Tibial nerve (tissue), 4 donors: ENCODE results near the gene HEXD. TPM values are rescaled to one million over a fixed set of nuclear protein-coding genes. Genes with fewer than 3 reads are reported as not detected.
"Not testable (repeated sequence)": the region's sequence is repeated elsewhere in the genome, so short reads cannot be mapped to it uniquely, and the experiment has no call there.

ENCODE experiments used
- DNase-seq, 2 donors: peaks; one replicate each; pipeline ENCODE4 v3.0.0-alpha.2; 2019; ENCODE audit warnings: low spot score in 2 of 2
- H3K27ac ChIP-seq, 4 donors: fragments of 200-600 bp; sonication (generic) in 3 of 4; one replicate each; pipeline ENCODE4 v1.5.1; 2017 to 2019; ENCODE audit warnings: mild to moderate bottlenecking in 1 of 4
- H3K27me3 ChIP-seq, 2 donors: fragments of 200-600 bp; sonication (generic) in 1 of 2; one replicate each; pipeline versions ENCODE4 v1.5.1 to v1.6.0; 2017 to 2019
- H3K36me3 ChIP-seq, 3 donors: fragments of 200-600 bp; sonication (generic); one replicate each; pipeline ENCODE4 v1.5.1; 2018 to 2019
- H3K4me1 ChIP-seq, 4 donors: fragments of 200-600 bp; sonication (generic) in 3 of 4; one replicate each; pipeline ENCODE4 v1.5.1; 2017 to 2019
- H3K4me3 ChIP-seq, 4 donors: fragments of 200-600 bp; sonication (generic) in 3 of 4; one replicate each; pipeline ENCODE4 v1.5.1; 2017 to 2019; ENCODE audit warnings: mild to moderate bottlenecking in 1 of 4, moderate library complexity in 1 of 4
- H3K9me3 ChIP-seq, 4 donors: fragments of 200-600 bp; sonication (generic) in 3 of 4; one replicate each; pipeline ENCODE4 v1.5.1; 2017 to 2019
- EP300 ChIP-seq, 2 donors: sonication (generic); formaldehyde crosslinking; IDR thresholded peaks; one replicate each; pipeline ENCODE4 v1.6.1; 2017; ENCODE audit warnings: antibody characterized with exemption in 2 of 2, mild to moderate bottlenecking in 1 of 2
- POLR2A ChIP-seq, 2 donors: fragments of 450-650 bp; IDR thresholded peaks; one replicate each; pipeline ENCODE4 v1.6.1; 2017; ENCODE audit warnings: antibody characterized with exemption in 2 of 2, mild to moderate bottlenecking in 2 of 2, moderate library complexity in 2 of 2
- WGBS, 2 donors: methylation state at CpG; one replicate each; pipeline ENCODE4 v1.1.5; 2018; 5-methylcytosine and 5-hydroxymethylcytosine counted together
- total RNA-seq, 4 donors: library from RNA; depleted of rRNA; stranded (reverse); fragments of >200 nt; gene quantifications; one replicate each; pipeline ENCODE4 v1.1.0, GENCODE V29; 2016
- TF ChIP-seq, protein P1 (sequence below), 5 experiments: fragments of 200-600 bp in 3 of 5; fragments of 450-650 bp in 2 of 5; sonication (generic) in 3 of 5; IDR thresholded peaks; one replicate each; pipeline ENCODE4 v1.5.1; 2016 to 2019; ENCODE audit warnings: antibody characterized with exemption in 5 of 5, mild to moderate bottlenecking in 3 of 5, moderate library complexity in 2 of 5

Gene HEXD
- total RNA-seq, 4 donors from 2014 or later = 65.6 to 143 (median 95.1) TPM

DNA sequence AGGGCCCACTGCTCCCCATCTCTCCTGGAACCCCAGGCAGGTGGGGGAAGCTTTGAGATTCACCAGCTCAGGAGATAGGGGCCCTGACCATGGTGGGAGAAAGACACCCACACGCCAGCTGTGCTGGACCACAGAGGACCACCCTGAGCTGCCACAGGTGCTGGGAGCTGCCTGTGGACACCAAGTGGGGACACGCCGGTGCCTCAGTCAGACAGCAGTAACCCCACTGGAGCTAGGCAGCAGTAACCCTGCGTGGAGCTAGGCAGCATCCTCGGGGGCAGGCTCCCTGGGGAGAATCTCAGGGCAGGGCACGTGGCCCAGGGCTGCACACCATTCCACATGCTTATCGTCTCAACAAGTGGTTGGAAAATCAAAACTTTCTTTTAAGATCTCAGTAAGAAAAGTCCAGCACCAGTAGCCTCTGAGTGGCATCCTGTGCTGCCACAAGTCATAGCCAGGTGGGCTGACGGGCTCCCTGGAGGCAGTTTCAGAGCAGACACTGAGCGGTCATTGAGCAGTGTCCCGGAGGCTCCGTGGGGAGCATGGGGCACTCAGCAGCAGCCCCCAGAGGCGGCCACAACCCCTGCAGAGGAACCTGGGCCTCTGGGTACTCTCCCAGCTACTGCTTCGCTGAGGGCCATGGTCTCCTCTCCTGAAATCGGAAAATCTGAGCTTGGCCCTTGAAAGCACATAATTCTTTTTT lies 8.0 kb upstream of the HEXD start:
- no peaks in the 10 kb centered on the region for H3K27me3 ChIP-seq
- WGBS, 2 donors = 86% methylated on average over 11 to 14 of the region's 14 CpGs
- peaks cover 0 to 64% (median 3%) of the 10 kb centered on the region in 3 donors for H3K36me3 ChIP-seq
- peaks cover 0 to 11% (median 0%) of the 10 kb centered on the region in 4 donors for H3K4me1 ChIP-seq
- H3K27ac ChIP-seq = no peak overlapping the region
- no peak overlapping the region for H3K4me3 ChIP-seq
- no peak for DNase-seq
- TF ChIP-seq, protein P1, sequence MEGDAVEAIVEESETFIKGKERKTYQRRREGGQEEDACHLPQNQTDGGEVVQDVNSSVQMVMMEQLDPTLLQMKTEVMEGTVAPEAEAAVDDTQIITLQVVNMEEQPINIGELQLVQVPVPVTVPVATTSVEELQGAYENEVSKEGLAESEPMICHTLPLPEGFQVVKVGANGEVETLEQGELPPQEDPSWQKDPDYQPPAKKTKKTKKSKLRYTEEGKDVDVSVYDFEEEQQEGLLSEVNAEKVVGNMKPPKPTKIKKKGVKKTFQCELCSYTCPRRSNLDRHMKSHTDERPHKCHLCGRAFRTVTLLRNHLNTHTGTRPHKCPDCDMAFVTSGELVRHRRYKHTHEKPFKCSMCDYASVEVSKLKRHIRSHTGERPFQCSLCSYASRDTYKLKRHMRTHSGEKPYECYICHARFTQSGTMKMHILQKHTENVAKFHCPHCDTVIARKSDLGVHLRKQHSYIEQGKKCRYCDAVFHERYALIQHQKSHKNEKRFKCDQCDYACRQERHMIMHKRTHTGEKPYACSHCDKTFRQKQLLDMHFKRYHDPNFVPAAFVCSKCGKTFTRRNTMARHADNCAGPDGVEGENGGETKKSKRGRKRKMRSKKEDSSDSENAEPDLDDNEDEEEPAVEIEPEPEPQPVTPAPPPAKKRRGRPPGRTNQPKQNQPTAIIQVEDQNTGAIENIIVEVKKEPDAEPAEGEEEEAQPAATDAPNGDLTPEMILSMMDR (IDR thresholded peaks at IDR 0.05) = no peak
- TF ChIP-seq EP300 (IDR thresholded peaks at IDR 0.05) = no peak
- no peak for TF ChIP-seq POLR2A (IDR thresholded peaks at IDR 0.05)
- H3K9me3 ChIP-seq = no peaks in the 10 kb centered on the region

DNA sequence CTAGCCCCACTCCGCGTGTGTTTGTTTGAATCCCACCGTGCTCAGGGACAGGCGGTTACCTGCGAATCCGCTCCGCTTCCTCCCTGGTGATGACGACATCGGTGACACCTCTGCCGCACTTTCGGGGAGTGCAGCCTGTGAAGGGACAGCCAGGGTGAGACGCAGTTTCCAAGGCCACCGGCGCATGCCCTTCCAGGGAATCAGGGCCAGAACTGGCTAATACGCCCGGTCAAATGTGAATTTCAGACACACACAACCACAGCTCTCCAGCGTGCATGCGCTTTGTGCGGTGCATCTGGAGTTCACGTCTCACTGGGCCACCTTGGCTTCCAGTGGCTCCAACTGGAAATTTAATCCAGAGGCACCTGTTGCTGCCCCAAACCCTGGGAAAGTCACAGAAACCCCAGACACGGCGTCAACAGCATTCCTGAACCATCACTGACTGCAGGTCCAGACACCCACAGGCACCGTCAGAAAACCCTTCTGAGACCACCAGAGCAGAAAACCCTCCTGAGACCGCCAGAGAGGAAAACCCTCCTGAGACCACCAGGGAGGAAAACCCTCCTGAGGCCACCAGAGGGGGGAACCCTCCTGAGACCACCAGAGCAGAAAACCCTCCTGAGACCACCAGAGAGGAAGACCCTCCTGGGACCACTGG lies 6.6 kb upstream of the HEXD start:
- TF ChIP-seq POLR2A (IDR thresholded peaks at IDR 0.05) = no peak
- TF ChIP-seq EP300 (IDR thresholded peaks at IDR 0.05) = no peak
- TF ChIP-seq, protein P1 (IDR thresholded peaks at IDR 0.05) = no peak
- no peak overlapping the region for H3K27ac ChIP-seq
- H3K4me1 ChIP-seq = peaks cover 0 to 14% (median 0%) of the 10 kb centered on the region in 4 donors
- no peak for DNase-seq
- 93 to 95% methylated on average over 20 to 24 of the region's 24 CpGs for WGBS, 2 donors
- H3K4me3 ChIP-seq = no peak overlapping the region
- no peaks in the 10 kb centered on the region for H3K9me3 ChIP-seq
- H3K36me3 ChIP-seq = peaks cover 0 to 53% (median 3%) of the 10 kb centered on the region in 3 donors
- H3K27me3 ChIP-seq = no peaks in the 10 kb centered on the region

DNA sequence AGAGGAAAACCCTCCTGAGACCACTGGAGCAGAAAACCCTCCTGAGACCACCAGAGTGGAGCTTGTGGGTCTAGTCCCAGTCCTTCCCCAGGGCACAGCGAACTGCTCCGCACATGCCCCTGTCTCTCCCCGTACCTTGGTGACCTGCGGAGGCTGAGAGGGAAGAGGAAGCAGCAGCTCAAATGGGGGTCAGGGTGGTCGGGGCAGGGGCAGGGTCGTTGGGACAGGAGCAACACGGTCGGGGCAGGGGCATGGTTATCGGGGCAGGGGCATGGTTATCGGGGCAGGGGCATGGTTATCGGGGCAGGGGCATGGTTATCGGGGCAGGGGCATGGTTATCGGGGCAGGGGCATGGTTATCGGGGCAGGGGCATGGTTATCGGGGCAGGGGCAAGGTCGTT lies 6.1 kb upstream of the HEXD start:
- H3K4me1 ChIP-seq = peaks cover 0 to 14% (median 0%) of the 10 kb centered on the region in 4 donors
- DNase-seq, H3K4me3 ChIP-seq, H3K27me3 ChIP-seq, H3K9me3 ChIP-seq, H3K27ac ChIP-seq: not testable (repeated sequence)
- WGBS, 2 donors = 92 to 95% methylated on average over 15 to 16 of the region's 16 CpGs
- peaks cover 0 to 52% (median 3%) of the 10 kb centered on the region in 3 donors for H3K36me3 ChIP-seq

DNA sequence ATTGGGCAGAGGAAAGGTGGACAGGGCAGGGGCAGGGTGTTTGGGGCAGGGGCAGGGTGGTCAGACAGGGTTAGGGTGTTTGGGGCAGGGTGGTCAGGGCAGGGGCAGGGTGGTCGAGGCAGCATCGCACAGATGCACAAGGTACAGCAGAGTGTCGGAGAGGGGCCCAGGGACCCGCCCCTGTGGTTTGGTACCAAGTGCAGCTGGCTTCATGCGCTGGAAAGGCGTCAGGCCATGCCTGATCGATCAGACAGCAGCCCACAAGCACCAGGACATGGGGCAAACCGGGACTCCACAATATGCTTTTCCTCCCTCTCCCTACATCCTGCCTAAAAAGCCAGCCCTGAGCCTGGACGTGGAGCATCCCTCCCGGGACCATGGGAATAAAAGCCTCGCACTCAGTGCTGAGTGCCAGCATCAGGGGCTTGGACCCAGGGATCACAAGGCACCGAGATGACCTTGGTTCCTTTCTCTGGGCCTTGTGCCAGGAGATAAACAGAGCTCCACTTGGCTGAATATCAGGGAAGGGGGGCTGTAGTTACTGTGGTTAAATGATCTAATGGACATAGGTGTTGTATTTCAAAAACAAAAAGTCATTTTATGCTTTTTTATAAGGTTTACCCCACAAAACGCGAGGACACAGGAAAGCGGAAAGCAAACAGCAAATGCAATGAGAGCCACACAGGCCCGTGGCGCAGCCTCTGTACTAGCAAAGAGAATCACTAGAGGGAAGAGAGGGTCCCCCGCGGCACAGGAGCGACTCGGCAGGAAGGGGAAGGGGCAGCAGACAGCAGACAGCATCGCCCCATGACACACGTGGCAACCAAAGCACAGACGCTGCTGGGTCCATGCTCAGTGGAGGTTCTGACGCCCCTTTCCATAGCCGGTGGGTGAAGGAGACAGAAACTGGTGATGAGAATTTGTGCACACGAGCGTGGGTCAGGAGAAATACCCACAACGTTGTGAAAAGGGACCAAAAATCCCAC lies 5.3 kb upstream of the HEXD start:
- Histone ChIP-seq H3K4me1 (peaks cover 0 to 21% (median 1%) of the 10 kb centered on the region in 4 donors), H3K27me3 (no peaks in the 10 kb centered on the region), H3K9me3 (no peaks in the 10 kb centered on the region), H3K4me3 (no peak overlapping the region), H3K27ac (no peak overlapping the region), H3K36me3 (peaks cover 0 to 45% (median 3%) of the 10 kb centered on the region in 3 donors)
- WGBS, 2 donors = 83 to 85% methylated on average over 29 of the region's 29 CpGs
- DNase-seq = no peak
- no peak for TF ChIP-seq POLR2A (IDR thresholded peaks at IDR 0.05)
- TF ChIP-seq EP300 (IDR thresholded peaks at IDR 0.05) = no peak

DNA sequence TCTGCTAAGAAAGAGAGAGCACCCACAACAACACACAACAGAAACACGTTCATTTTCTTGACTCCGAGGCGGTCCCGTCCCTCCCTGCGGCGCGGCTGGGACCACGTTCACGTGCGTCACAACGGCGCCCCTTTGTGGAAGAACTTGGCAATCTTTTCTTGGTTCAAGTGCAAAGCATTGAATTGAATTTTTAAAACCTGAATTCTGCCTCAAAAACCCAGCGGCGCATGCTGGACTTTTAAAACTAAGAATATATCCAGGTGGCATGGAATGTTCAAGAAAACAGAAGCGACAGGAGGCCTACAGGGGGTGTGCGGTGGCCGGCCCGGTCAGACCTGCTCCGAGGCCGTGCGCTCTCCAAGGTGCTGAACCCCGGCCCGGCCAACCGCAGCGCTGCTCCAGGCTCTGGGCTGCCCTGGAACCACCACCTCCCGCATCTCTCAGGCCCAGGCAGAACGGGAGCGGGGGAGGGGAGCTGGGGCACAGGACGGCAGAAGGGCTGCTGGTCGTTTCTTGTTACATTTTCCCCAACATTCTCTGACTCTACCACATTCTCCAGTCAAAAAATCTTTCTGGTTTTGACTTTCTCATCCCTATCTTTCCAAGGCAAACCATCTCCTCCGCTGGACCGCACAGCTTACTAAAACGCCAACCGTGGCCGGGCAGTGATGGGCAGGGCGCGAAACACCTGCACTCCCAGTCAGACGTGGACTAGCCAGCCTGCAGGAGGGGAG lies 3.4 kb upstream of the HEXD start:
- 19 to 21% methylated on average over 38 of the region's 38 CpGs for WGBS, 2 donors

More for the DNA sequence above, 3.4 kb upstream of the HEXD start:
- no peaks in the 10 kb centered on the region for H3K9me3 ChIP-seq
- H3K4me1 ChIP-seq = peaks cover 0 to 33% (median 2%) of the 10 kb centered on the region in 4 donors
- TF ChIP-seq POLR2A (IDR thresholded peaks at IDR 0.05) (no peak), EP300 (IDR thresholded peaks at IDR 0.05) (peak in 1 of 2 donors; percentile 24)
- TF ChIP-seq, protein P1 (IDR thresholded peaks at IDR 0.05) = peak; percentile 59 to 88 (median 70)
- H3K36me3 ChIP-seq = peaks cover 0 to 27% (median 0%) of the 10 kb centered on the region in 3 donors
- no peak overlapping the region for H3K27ac ChIP-seq
- no peaks in the 10 kb centered on the region for H3K27me3 ChIP-seq
- no peak overlapping the region for H3K4me3 ChIP-seq
- DNase-seq = peak in 1 of 2 donors; percentile 66
